SJSA1 (cell line): ENCODE results near the gene AFF3. TPM values are rescaled to one million over a fixed set of nuclear protein-coding genes. Genes with fewer than 3 reads are reported as not detected.

Experiments used
- DNase-seq, 2 experiments: peaks; one replicate each; pipeline ENCODE4 v3.0.0-alpha.2; 2015 to 2020; ENCODE audit warnings: low spot score in 2 of 2, low read depth in 1 of 2
- H3K27ac ChIP-seq: fragments of 250-450 bp; sonication (Bioruptor Pico); 2 replicates; pipeline ENCODE4 v1.5.1; 2020; ENCODE audit warnings: mild to moderate bottlenecking, moderate library complexity
- H3K27me3 ChIP-seq: fragments of 250-450 bp; sonication (Bioruptor Pico); replicated peaks from 2 replicates; pipeline ENCODE4 v1.5.1; 2020; ENCODE audit warnings: mild to moderate bottlenecking, moderate library complexity
- H3K36me3 ChIP-seq: fragments of 250-450 bp; sonication (Bioruptor Pico); 2 replicates; pipeline ENCODE4 v1.5.1; 2020; ENCODE audit warnings: mild to moderate bottlenecking
- H3K4me1 ChIP-seq: fragments of 250-450 bp; sonication (Bioruptor Pico); replicated peaks from 2 replicates; pipeline ENCODE4 v1.6.1; 2021; ENCODE audit warnings: mild to moderate bottlenecking
- H3K4me3 ChIP-seq: fragments of 250-450 bp; sonication (Bioruptor Pico); 2 replicates; pipeline ENCODE4 v1.5.1; 2020; ENCODE audit warnings: mild to moderate bottlenecking
- H3K9me3 ChIP-seq: fragments of 250-450 bp; sonication (Bioruptor Pico); replicated peaks from 2 replicates; pipeline ENCODE4 v1.5.1; 2020; ENCODE audit warnings: mild to moderate bottlenecking
- total RNA-seq: library from RNA; depleted of rRNA; stranded (reverse); fragments of >200 nt; shearing (Covaris generic); gene quantifications from 2 replicates; pipeline ENCODE4 v1.2.3, GENCODE V29; 2014

AFF3 gene
- total RNA-seq, 1 experiment from 2014 or later = 0.18 TPM

DNA sequence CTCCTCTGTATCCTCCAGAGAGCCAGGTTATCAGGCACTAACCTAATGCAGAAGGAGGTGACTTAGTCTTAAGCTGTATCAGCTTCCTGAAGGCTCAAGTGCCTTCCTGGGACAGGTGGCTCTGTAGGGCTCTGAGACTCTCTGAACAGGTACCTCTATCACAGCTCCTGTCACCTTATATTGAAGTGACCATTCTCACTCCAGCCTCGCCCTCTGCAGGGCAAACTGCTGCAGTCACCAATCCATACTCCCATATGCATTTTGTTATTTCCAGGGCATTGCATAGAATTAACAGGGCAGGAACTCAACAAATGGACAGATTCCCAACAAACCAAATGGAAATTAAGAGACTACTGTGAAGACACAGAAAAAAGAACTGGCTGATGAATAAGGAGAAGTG, 449.6 kb downstream of the AFF3 start:
- no peak overlapping the region for H3K27ac ChIP-seq
- H3K27me3 ChIP-seq = no peaks in the 10 kb centered on the region

DNA sequence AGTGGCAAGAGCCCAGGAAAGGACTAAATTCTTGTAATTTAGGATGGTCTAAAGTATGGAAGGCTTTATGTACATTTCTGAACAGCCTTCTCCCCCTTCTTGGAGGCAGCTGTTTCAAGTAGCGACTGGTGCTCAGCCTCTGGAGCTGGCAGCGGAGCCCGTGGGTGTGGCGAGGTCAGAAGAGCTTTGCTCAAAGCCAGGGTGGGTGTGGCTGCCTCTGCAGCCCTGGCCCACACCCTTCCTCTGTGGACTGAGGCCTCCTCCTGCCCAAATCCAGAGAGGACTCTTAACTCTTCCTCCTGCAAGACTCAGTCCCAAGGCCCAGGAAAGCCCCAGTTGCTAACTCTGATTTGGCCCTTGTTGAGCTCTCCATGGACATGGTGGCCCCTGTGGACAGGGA, 450.5 kb downstream of the AFF3 start:
- Histone ChIP-seq H3K9me3 (no peaks in the 10 kb centered on the region; the same call in 1 of the 2 replicates), H3K4me1 (peaks cover 10% of the 10 kb centered on the region; the same call in 1 of the 2 replicates), H3K36me3 (no peaks in the 10 kb centered on the region), H3K4me3 (no peak overlapping the region), H3K27me3 (no peaks in the 10 kb centered on the region), H3K27ac (no peak overlapping the region)
- no peak for DNase-seq

More for the DNA sequence above, 449.6 kb downstream of the AFF3 start:
- H3K4me1 ChIP-seq = peaks cover 13% of the 10 kb centered on the region; the same call in 1 of the 2 replicates
- H3K4me3 ChIP-seq = no peak overlapping the region
- H3K36me3 ChIP-seq = no peaks in the 10 kb centered on the region
- no peaks in the 10 kb centered on the region; the same call in 1 of the 2 replicates for H3K9me3 ChIP-seq
- DNase-seq = no peak

DNA sequence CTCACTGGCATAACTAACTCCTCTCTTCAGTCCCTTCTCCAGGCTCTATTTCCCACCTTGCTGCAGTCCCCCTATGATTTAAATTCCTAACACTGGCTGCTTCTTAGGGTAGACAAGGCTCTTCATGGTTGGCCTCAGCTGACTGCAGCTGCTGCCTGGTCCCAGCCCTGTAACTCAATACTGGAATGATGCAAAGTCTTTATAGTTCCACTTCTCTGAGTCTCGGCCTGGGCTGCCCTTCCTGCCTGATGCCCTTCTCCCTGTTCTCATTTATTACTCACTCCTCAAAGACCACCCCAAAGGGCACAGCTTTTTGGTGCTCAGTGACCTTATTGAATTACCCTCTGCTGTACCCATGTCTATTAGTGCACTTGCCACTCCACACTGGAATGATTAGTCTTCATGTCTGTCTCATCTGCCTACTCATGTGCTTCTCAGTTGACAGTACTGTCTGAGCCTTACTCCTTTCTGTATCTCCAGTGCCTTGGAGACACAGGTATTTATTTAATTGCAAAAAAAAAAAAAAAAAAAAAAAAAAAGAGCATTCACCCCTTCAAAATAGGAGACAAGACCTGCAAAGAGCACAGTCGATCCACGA, 453.1 kb downstream of the AFF3 start:
- Histone ChIP-seq H3K36me3 (no peaks in the 10 kb centered on the region), H3K9me3 (no peaks in the 10 kb centered on the region), H3K27me3 (no peaks in the 10 kb centered on the region), H3K4me1 (peaks cover 3% of the 10 kb centered on the region; the same call in 1 of the 2 replicates), H3K27ac (no peak overlapping the region), H3K4me3 (no peak overlapping the region)
- DNase-seq = no peak

DNA sequence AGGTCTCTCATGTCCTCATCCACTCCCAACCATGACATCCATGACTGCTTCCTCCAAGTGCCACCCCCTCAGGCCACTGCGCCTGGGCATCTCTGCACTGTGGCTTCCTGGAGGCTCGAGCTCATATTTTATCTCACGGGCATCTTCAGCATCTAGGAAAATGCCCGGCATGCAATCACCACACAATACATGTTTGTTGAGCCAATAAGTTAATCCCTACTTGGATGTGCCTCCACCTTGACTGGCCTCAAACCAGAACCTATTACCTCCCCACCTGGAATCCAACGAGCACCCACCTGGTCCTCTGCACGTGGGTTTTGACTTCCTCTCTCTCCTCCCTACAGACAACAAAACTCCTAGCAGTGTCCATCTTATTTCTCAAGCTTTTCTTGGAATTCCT, 453.7 kb downstream of the AFF3 start:
- Histone ChIP-seq H3K4me3 (no peak overlapping the region), H3K27me3 (no peaks in the 10 kb centered on the region), H3K27ac (no peak overlapping the region), H3K9me3 (no peaks in the 10 kb centered on the region), H3K4me1 (no peaks in the 10 kb centered on the region), H3K36me3 (no peaks in the 10 kb centered on the region)
- DNase-seq = no peak

DNA sequence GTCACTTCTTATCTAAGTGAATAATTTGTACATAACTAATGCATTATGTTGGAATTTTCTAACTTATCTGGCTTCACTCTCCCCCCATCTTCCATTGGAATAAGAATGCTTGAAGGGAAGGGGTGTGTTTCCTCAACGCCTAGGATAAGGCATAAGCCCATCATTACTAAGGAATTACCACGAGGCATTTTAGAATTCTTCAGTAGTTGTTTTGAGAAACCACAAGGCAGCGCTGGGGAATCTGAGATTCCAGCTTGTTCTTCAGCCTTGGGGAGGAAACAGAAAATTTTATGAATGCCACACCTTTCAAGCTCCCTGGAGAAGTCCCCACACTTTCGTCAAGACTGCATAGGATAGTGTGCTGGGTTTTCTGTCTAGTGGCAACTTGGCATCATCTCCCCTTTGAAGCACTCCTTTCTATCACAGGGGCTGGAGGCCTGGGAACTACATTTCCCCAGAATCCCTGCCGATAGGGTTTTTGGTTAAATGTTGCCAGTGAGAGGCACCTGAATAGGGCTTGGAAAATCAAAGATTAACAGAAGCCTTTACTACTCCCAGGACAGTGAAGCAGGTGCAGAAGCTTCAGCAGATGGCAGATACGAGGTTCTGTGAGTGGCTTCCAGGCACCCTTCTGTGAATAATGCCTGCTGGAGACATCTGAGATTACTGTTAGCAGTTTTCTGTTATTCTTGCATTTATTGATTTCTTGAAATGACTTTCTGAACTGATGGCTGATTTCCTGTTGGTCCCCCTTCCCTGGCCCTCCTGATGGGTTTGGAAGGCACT, 459.9 kb downstream of the AFF3 start:
- H3K27ac ChIP-seq = no peak overlapping the region
- no peaks in the 10 kb centered on the region for H3K27me3 ChIP-seq
- H3K4me1 ChIP-seq = no peaks in the 10 kb centered on the region
- no peaks in the 10 kb centered on the region; the same call in 1 of the 2 replicates for H3K9me3 ChIP-seq
- DNase-seq = no peak
- no peak overlapping the region for H3K4me3 ChIP-seq
- H3K36me3 ChIP-seq = no peaks in the 10 kb centered on the region

DNA sequence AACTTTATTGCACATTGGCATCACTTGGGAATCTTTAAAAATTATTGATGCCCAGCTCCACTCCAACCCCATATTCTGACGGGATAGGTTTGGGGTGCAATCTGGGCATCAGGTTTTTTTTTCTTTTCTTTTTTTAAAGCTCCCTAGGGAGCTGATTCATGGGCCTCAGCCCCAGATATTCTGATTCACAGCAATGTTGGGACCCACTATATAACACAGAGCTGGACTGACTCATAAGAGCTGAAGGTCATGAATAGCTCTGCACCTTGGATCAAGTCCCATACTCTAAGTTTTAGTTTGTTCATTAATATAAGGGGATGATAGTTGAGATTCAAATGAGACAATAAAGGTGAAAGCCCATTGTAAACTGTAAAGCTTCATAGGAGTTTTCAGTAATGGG, 461.4 kb downstream of the AFF3 start:
- no peaks in the 10 kb centered on the region for H3K27me3 ChIP-seq
- H3K4me1 ChIP-seq = no peaks in the 10 kb centered on the region
- no peaks in the 10 kb centered on the region for H3K36me3 ChIP-seq
- H3K4me3 ChIP-seq = no peak overlapping the region
- H3K27ac ChIP-seq = no peak overlapping the region
- no peaks in the 10 kb centered on the region; the same call in 1 of the 2 replicates for H3K9me3 ChIP-seq
- no peak for DNase-seq

DNA sequence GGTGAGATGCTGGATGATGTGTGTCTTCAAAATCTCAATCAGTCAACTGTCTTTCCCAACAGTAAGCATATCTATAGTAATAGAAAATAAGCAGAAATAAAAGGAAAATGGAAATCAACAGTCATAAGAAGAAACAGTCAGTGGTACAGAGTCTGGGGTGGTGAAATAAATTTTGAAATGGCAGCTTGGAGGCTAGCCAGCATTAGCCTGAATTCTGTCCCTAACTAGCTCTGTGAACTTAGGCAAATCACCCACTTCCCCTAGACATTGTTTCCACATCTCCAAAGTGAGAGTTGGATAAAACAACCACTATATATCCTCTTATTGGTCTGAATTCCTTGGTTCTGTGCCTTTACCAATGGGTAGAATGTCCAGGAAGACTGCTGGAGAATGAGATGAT, 462.9 kb downstream of the AFF3 start:
- Histone ChIP-seq H3K36me3 (no peaks in the 10 kb centered on the region), H3K9me3 (no peaks in the 10 kb centered on the region; the same call in 1 of the 2 replicates), H3K27me3 (no peaks in the 10 kb centered on the region), H3K4me3 (no peak overlapping the region), H3K4me1 (no peaks in the 10 kb centered on the region), H3K27ac (no peak overlapping the region)
- DNase-seq = no peak

DNA sequence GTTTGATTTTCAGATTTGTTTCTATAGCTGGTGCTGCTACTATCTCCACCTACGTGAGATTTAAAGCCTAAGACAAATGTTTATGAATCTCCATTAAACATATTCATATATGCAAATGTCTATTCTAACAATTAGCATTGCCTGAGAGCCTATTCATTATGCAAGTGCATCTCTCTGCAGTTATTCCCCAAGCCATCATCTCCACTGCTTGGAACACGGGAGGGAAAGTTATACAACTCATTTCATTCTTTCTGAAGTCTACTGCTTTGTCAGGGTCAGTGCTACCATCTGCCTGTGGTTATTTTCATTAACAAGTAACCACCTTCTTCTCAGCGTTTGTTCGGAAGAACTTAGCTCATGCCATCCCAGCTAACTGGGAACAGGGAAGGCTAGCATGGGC, 463.8 kb downstream of the AFF3 start:
- Histone ChIP-seq H3K9me3 (no peaks in the 10 kb centered on the region; the same call in 1 of the 2 replicates), H3K27ac (no peak overlapping the region), H3K4me1 (no peaks in the 10 kb centered on the region), H3K27me3 (no peaks in the 10 kb centered on the region), H3K4me3 (no peak overlapping the region), H3K36me3 (no peaks in the 10 kb centered on the region)
- DNase-seq = no peak

DNA sequence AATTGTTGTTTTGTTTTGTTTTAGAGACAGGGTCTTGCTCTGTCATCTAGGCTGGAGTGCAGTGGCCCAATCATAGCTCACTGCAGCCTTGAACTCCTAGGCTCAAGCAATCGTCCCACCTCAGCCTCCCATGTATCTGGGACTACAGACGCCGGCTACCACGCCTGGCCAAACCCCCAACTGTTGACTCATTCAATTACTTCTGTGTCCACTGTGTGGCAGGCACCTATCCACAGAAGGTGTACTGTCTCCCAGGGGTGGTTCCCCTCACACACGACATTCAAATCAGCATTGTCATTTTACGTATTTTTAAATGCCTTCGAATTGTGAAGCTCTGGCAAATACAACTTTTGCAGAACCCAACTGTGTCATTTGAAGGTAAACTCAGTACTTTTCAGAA, 464.6 kb downstream of the AFF3 start:
- Histone ChIP-seq H3K4me1 (no peaks in the 10 kb centered on the region), H3K4me3 (no peak overlapping the region), H3K9me3 (no peaks in the 10 kb centered on the region; the same call in 1 of the 2 replicates), H3K27ac (no peak overlapping the region), H3K36me3 (no peaks in the 10 kb centered on the region), H3K27me3 (no peaks in the 10 kb centered on the region)
- peak in 1 of 2 experiments; percentile 14 for DNase-seq

DNA sequence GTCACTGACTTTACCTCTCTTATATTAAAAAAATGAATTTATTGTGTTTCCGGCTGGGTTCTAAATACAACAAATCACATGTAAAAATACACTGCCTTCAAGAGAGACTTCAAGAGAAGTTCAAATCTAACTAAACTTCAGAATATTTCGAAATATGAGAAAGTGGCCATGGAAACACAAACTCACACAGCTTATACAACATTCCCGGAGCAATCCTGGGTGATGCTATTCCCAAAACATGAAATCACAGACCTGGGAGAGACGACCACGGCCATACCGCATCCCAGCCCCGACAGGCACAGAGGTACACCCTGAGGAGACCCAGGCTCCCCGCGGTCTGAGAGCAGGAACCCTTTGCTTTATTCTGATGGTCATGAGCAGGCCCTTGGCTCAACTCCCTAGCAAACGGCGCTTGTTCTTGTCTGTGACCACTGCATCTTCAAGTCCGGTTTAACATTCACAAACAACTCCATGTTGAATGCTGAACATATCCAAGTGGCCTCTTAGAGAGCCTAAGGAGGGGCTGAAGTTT, 467.2 kb downstream of the AFF3 start:
- Histone ChIP-seq H3K27me3 (no peaks in the 10 kb centered on the region), H3K4me1 (no peaks in the 10 kb centered on the region), H3K9me3 (no peaks in the 10 kb centered on the region), H3K36me3 (no peaks in the 10 kb centered on the region), H3K27ac (no peak overlapping the region), H3K4me3 (no peak overlapping the region)
- DNase-seq = no peak

DNA sequence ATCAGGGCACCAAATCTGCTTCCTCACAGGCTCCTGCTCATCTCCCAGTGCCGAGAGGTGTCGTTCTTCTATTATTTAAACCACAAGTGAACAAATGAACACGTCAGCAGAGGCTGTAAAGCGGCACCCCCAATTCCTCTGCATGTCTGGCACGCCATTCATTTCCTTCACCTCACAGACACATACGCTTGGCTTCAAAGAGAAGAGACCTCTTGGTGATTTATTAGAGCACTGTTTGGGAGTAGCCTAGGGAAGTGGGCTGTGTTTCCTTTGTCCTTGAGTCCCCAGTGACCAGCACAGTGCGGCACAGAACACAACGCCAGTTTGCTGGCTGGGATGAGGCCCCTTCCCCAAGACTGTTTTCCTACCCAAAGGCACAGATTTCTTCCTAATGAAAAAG, 468.3 kb downstream of the AFF3 start:
- H3K27me3 ChIP-seq = no peaks in the 10 kb centered on the region
- no peak overlapping the region for H3K27ac ChIP-seq
- no peaks in the 10 kb centered on the region for H3K4me1 ChIP-seq
- no peaks in the 10 kb centered on the region for H3K9me3 ChIP-seq
- no peaks in the 10 kb centered on the region for H3K36me3 ChIP-seq
- H3K4me3 ChIP-seq = no peak overlapping the region
- DNase-seq = peak in 1 of 2 experiments; percentile 16

DNA sequence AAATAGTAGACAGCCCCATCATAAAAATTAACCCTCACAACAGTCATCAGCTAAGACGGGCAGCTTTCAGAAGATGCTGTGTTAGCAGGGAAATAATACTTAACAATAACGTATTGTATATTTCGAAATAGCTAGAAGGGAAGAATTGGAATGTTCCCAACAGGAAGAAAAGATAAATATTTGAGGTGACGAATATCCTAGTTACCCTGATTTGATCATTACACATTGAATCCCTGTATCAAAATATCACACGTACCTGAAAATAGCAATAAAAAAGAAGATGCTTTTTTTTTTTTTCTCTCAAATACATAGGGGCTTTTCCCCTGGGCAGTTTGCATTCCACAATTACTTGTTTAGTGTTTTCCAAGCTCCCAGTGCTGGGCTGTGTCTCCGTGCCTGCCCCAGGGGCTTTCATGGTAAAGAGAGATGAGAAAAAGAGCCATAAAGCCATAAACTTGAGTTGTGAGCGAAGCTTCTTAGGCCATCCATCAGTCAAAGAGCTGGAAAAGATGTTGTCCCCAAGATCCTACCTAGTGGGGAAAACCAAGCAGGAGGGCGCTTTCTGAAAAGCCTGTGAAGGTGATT, 469.5 kb downstream of the AFF3 start:
- Histone ChIP-seq H3K4me1 (no peaks in the 10 kb centered on the region), H3K36me3 (no peaks in the 10 kb centered on the region), H3K27me3 (no peaks in the 10 kb centered on the region), H3K9me3 (no peaks in the 10 kb centered on the region), H3K4me3 (no peak overlapping the region), H3K27ac (no peak overlapping the region)
- DNase-seq = peak in 1 of 2 experiments; percentile 2

DNA sequence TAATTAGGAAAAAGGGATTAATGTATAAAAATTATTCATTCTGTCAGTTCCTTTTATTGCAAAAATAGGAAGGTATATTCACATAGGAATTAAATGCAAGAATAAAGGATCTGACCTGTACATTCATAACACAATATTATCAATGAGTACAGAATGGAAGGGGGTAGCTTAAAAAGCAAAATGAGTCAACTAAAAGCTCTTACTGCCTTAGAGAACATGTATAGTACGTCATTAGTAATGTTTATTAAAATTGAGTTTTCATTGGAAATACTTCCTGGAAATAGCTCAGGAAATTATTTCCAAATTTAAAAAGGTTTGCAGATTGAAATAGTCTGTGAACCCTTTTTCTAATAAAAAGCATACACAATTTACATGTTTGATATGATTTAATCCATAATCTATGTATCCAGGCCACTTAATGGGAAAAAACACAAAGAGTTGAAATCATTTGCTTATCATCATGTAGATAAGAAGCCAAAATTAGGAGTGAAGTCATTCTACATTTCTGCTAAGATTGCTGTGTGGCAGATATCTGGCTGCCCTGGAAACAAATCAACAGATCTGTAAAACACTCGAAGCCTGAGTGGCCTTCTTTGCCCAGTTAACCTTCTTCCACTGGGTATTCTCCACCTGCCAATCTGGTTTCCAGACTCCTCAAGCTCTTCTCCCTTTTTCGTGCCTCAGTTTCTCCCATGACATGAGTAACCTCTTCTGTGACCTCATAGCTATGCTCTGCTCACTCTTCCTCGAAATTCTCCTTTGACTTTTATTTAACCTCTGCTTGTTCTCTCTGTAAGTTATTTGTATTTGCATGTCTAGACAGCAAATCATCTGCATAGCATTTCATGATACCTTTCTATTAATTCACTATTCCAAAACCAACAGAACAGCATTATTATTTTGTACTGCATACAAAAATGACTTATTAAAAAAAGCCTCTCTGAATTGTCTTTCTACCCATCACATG, 471.3 kb downstream of the AFF3 start:
- no peaks in the 10 kb centered on the region for H3K36me3 ChIP-seq
- H3K27ac ChIP-seq = no peak overlapping the region
- H3K9me3 ChIP-seq = no peaks in the 10 kb centered on the region
- H3K4me1 ChIP-seq = no peaks in the 10 kb centered on the region
- no peak overlapping the region for H3K4me3 ChIP-seq
- no peaks in the 10 kb centered on the region for H3K27me3 ChIP-seq
- DNase-seq = no peak
